Uterus (tissue), 4 donors: ENCODE data around the gene PTPRN2. TPM values are rescaled to one million over a fixed set of nuclear protein-coding genes. Genes with fewer than 3 reads are reported as not detected.

Experiments
- DNase-seq, 2 donors: peaks; one replicate each; pipeline ENCODE4 v3.0.0-alpha.2; 2019 to 2020
- H3K27ac ChIP-seq, 2 donors: fragments of 200-600 bp; sonication (generic); 1 replicate in 1 of 2; 2 replicates in 1 of 2; pipeline ENCODE4 v1.5.1; 2016 to 2018
- H3K27me3 ChIP-seq, 2 donors: fragments of 200-600 bp; sonication (generic); one replicate each; pipeline ENCODE4 v1.5.1; 2018 to 2019; ENCODE audit warnings: control low read depth in 1 of 2
- H3K36me3 ChIP-seq, 2 donors: fragments of 200-600 bp; sonication (generic); one replicate each; pipeline ENCODE4 v1.5.1; 2019; ENCODE audit warnings: control low read depth in 1 of 2
- H3K4me1 ChIP-seq, 2 donors: fragments of 200-600 bp; sonication (generic); one replicate each; pipeline ENCODE4 v1.5.1; 2018 to 2019; ENCODE audit warnings: control low read depth in 1 of 2
- H3K4me3 ChIP-seq, 2 donors: fragments of 200-600 bp; sonication (generic); 1 replicate in 1 of 2; 2 replicates in 1 of 2; pipeline ENCODE4 v1.5.1; 2018 to 2019; ENCODE audit warnings: mild to moderate bottlenecking in 1 of 2
- H3K9me3 ChIP-seq, 2 donors: fragments of 200-600 bp; sonication (generic); one replicate each; pipeline ENCODE4 v1.5.1; 2019; ENCODE audit warnings: control low read depth in 1 of 2
- POLR2A ChIP-seq, 2 donors: fragments of 450-650 bp; IDR thresholded peaks; one replicate each; pipeline ENCODE4 v1.6.1; 2016; ENCODE audit warnings: antibody characterized with exemption in 2 of 2, mild to moderate bottlenecking in 1 of 2, moderate library complexity in 1 of 2
- intact Hi-C: fragments of 100-400 bp; cut with DNase I; formaldehyde crosslinking; loops from one replicate; pipeline ENCODE4 v1.15.1; 2023; ENCODE audit warnings: low total_unique reads
- total RNA-seq, 4 donors: library from RNA; depleted of rRNA in 3 of 4; stranded (reverse); fragments of >200 nt in 3 of 4; gene quantifications; one replicate each; pipeline versions ENCODE4 v1.1.0 to v1.2.4, GENCODE V29; 2014 to 2023
- TF ChIP-seq, protein P1 (sequence below), 4 experiments: fragments of 200-600 bp in 2 of 4; fragments of 450-650 bp in 2 of 4; sonication (generic) in 2 of 4; IDR thresholded peaks; one replicate each; pipeline ENCODE4 v1.5.1; 2016 to 2019; ENCODE audit warnings: antibody characterized with exemption in 4 of 4, mild to moderate bottlenecking in 2 of 4, moderate library complexity in 1 of 4
- donor health status: DM: yes; HTN: yes; CAD: no.

PTPRN2 gene
- total RNA-seq, 4 donors from 2014 or later = 1.2 to 5.2 (median 2.3) TPM

- H3K4me1 ChIP-seq = no peaks in the 10 kb centered on the region
- TF ChIP-seq, protein P1, sequence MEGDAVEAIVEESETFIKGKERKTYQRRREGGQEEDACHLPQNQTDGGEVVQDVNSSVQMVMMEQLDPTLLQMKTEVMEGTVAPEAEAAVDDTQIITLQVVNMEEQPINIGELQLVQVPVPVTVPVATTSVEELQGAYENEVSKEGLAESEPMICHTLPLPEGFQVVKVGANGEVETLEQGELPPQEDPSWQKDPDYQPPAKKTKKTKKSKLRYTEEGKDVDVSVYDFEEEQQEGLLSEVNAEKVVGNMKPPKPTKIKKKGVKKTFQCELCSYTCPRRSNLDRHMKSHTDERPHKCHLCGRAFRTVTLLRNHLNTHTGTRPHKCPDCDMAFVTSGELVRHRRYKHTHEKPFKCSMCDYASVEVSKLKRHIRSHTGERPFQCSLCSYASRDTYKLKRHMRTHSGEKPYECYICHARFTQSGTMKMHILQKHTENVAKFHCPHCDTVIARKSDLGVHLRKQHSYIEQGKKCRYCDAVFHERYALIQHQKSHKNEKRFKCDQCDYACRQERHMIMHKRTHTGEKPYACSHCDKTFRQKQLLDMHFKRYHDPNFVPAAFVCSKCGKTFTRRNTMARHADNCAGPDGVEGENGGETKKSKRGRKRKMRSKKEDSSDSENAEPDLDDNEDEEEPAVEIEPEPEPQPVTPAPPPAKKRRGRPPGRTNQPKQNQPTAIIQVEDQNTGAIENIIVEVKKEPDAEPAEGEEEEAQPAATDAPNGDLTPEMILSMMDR (IDR thresholded peaks at IDR 0.05) = no peak
- TF ChIP-seq POLR2A (IDR thresholded peaks at IDR 0.05) = no peak
- intact Hi-C loops = no loop called here
- no peak overlapping the region for H3K27ac ChIP-seq
- H3K36me3 ChIP-seq = no peaks in the 10 kb centered on the region
- DNase-seq = no peak
- no peak overlapping the region for H3K4me3 ChIP-seq
- no peaks in the 10 kb centered on the region for H3K9me3 ChIP-seq
- H3K27me3 ChIP-seq = no peaks in the 10 kb centered on the region
Measured at GRCh38 chr7:157660971-157661610, 926.5 kb downstream of the PTPRN2 start.

GRCh38 chr7:157658851-157659412 lies 928.7 kb downstream of the PTPRN2 start:
- TF ChIP-seq, protein P1 (IDR thresholded peaks at IDR 0.05) = no peak
- no peak for TF ChIP-seq POLR2A (IDR thresholded peaks at IDR 0.05)
- H3K27ac ChIP-seq = no peak overlapping the region
- no peak overlapping the region for H3K4me3 ChIP-seq
- H3K27me3 ChIP-seq = no peaks in the 10 kb centered on the region
- no peaks in the 10 kb centered on the region for H3K4me1 ChIP-seq
- DNase-seq = no peak
- H3K36me3 ChIP-seq = no peaks in the 10 kb centered on the region
- H3K9me3 ChIP-seq = no peaks in the 10 kb centered on the region
- intact Hi-C loops = no loop called here

DNA sequence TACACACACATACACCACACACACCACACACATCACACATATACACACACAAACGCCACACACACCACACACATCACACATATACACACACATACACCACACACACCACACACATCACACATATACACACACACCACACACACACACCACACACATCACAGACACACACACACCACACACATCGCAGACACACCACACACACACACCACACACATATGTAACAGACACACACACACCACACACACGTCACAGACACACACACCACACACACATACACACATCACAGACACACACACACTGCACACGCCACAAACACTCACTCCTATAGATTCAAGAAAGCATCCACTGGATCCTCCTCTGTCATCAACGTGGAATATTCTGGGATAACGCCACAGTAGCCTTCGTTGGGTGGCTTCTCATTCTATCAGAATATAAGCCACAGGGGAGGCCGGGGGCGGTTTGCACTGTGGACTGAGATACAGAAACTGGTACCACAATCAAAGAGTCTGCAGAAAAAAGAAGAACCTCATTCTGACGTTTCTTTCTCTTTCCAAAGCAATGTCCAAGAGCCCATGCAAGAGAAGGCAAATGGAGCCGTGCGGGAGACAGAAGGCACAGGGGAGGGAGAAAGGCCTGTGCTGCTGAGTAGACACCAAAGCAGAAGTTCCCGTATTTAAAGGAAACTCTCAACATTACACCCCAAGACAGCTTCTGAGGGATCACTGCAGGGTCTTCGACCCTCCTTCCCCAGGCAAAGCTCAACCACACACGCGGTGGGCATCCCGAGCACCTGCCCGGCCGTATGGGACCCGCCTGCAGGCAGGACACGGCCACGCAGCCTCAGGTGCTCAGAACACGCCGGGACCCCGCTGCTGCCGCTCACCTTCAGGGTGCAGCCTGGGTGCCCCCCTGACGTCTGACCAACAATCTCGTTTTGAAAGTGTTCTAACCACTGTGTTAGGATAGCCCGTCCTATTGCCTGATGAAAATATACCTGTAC lies 929.6 kb downstream of the PTPRN2 start:
- H3K4me3 ChIP-seq = no peak overlapping the region
- H3K27ac ChIP-seq = no peak overlapping the region
- intact Hi-C loops = no loop called here
- no peaks in the 10 kb centered on the region for H3K27me3 ChIP-seq
- DNase-seq = no peak
- H3K36me3 ChIP-seq = no peaks in the 10 kb centered on the region
- no peaks in the 10 kb centered on the region for H3K9me3 ChIP-seq
- TF ChIP-seq POLR2A (IDR thresholded peaks at IDR 0.05) = no peak
- TF ChIP-seq, protein P1 (IDR thresholded peaks at IDR 0.05) = no peak
- no peaks in the 10 kb centered on the region for H3K4me1 ChIP-seq

GRCh38 chr7:157656195-157656769 lies 931.3 kb downstream of the PTPRN2 start:
- no peak for DNase-seq
- intact Hi-C loops = no loop called here
- Histone ChIP-seq H3K36me3 (no peaks in the 10 kb centered on the region), H3K27me3 (no peaks in the 10 kb centered on the region), H3K4me1 (no peaks in the 10 kb centered on the region), H3K9me3 (no peaks in the 10 kb centered on the region), H3K4me3 (no peak overlapping the region), H3K27ac (no peak overlapping the region)
- TF ChIP-seq POLR2A (IDR thresholded peaks at IDR 0.05) = no peak
- TF ChIP-seq, protein P1 (IDR thresholded peaks at IDR 0.05) = no peak
